ENCODE data around the gene PTPRM.
"Not testable (repeated sequence)": the region's sequence is repeated elsewhere in the genome, so short reads cannot be mapped to it uniquely, and the experiment has no call there.

The PTPRM gene

GRCh38 chr18:7735626-7736175 is 168.6 kb downstream of the PTPRM start:
- no peak for TF ChIP-seq EZH2 (IDR thresholded peaks at IDR 0.05; ENCODE audit: borderline replicate concordance, low read depth, low read length, severe bottlenecking)
- no peak for TF ChIP-seq CTCF (IDR thresholded peaks at IDR 0.05; ENCODE audit: borderline replicate concordance, extremely low read depth, low read length, poor library complexity, severe bottlenecking)

GRCh38 chr18:7736526-7736925 is 169.4 kb downstream of the PTPRM start:
- H4K20me1 ChIP-seq (ENCODE audit: insufficient read depth, low read length); H3K27ac ChIP-seq (ENCODE audit: low read length); H3K9ac ChIP-seq (ENCODE audit: low read depth, low read length); H3K4me1 ChIP-seq (ENCODE audit: insufficient read depth, low read length); H3K9me3 ChIP-seq (ENCODE audit: insufficient read depth, low read length, severe bottlenecking); H3K4me2 ChIP-seq (ENCODE audit: insufficient read depth, low read length); H2AFZ ChIP-seq (ENCODE audit: low read depth, low read length); DNase-seq; ATAC-seq (ENCODE audit: insufficient read depth, low read depth); H3K4me3 ChIP-seq (ENCODE audit: low read depth in 1 of 2, low read length in 2 of 2); H3K36me3 ChIP-seq (ENCODE audit: insufficient read depth, low read length); H3K27me3 ChIP-seq (ENCODE audit: insufficient read depth, low read length, poor library complexity); H3K79me2 ChIP-seq (ENCODE audit: insufficient read depth, low read length): not testable (repeated sequence)

More at GRCh38 chr18:7735626-7736175, 168.6 kb downstream of the PTPRM start:
- H3K4me2 ChIP-seq (ENCODE audit: insufficient read depth, low read length) = no peak overlapping the region
- H3K9ac ChIP-seq (ENCODE audit: low read depth, low read length) = no peak overlapping the region
- H3K9me3 ChIP-seq (ENCODE audit: insufficient read depth, low read length, severe bottlenecking) = no peaks in the 10 kb centered on the region
- no peaks in the 10 kb centered on the region for H3K79me2 ChIP-seq (ENCODE audit: insufficient read depth, low read length)
- H4K20me1 ChIP-seq (ENCODE audit: insufficient read depth, low read length) = no peaks in the 10 kb centered on the region
- H3K4me1 ChIP-seq (ENCODE audit: insufficient read depth, low read length) = no peaks in the 10 kb centered on the region
- ATAC-seq (ENCODE audit: insufficient read depth, low read depth) (no peak), DNase-seq (no peak)
- no peak overlapping the region for H2AFZ ChIP-seq (ENCODE audit: low read depth, low read length)
- H3K27me3 ChIP-seq (ENCODE audit: insufficient read depth, low read length, poor library complexity) = no peaks in the 10 kb centered on the region
- H3K27ac ChIP-seq (ENCODE audit: low read length) = no peak overlapping the region
- no peak overlapping the region for H3K4me3 ChIP-seq (ENCODE audit: low read depth in 1 of 2, low read length in 2 of 2)
- H3K36me3 ChIP-seq (ENCODE audit: insufficient read depth, low read length) = no peaks in the 10 kb centered on the region

- Histone ChIP-seq H3K9me3 (ENCODE audit: insufficient read depth, low read length, severe bottlenecking) (no peaks in the 10 kb centered on the region), H3K27ac (ENCODE audit: low read length) (no peak overlapping the region), H3K27me3 (ENCODE audit: insufficient read depth, low read length, poor library complexity) (no peaks in the 10 kb centered on the region), H3K4me3 (ENCODE audit: low read depth in 1 of 2, low read length in 2 of 2) (no peak overlapping the region), H3K9ac (ENCODE audit: low read depth, low read length) (no peak overlapping the region), H2AFZ (ENCODE audit: low read depth, low read length) (no peak overlapping the region), H3K4me1 (ENCODE audit: insufficient read depth, low read length) (no peaks in the 10 kb centered on the region), H3K36me3 (ENCODE audit: insufficient read depth, low read length) (no peaks in the 10 kb centered on the region), H3K79me2 (ENCODE audit: insufficient read depth, low read length) (no peaks in the 10 kb centered on the region), H4K20me1 (ENCODE audit: insufficient read depth, low read length) (no peaks in the 10 kb centered on the region), H3K4me2 (ENCODE audit: insufficient read depth, low read length) (no peak overlapping the region)
- ATAC-seq (ENCODE audit: insufficient read depth, low read depth) = no peak
- no peak for DNase-seq
- TF ChIP-seq CTCF (IDR thresholded peaks at IDR 0.05; ENCODE audit: borderline replicate concordance, extremely low read depth, low read length, poor library complexity, severe bottlenecking) = no peak
- TF ChIP-seq EZH2 (IDR thresholded peaks at IDR 0.05; ENCODE audit: borderline replicate concordance, low read depth, low read length, severe bottlenecking) = no peak
These were observed 170.4 kb downstream of the PTPRM start for GRCh38 chr18:7737550-7737949.

GRCh38 chr18:7740821-7741220 is 173.7 kb downstream of the PTPRM start:
- H3K9me3 ChIP-seq (ENCODE audit: insufficient read depth, low read length, severe bottlenecking) = peaks cover 2% of the 10 kb centered on the region
- no peak overlapping the region for H3K27ac ChIP-seq (ENCODE audit: low read length)
- no peak for ATAC-seq (ENCODE audit: insufficient read depth, low read depth)
- H2AFZ ChIP-seq (ENCODE audit: low read depth, low read length) = no peak overlapping the region
- H3K4me2 ChIP-seq (ENCODE audit: insufficient read depth, low read length) = no peak overlapping the region
- no peak overlapping the region for H3K9ac ChIP-seq (ENCODE audit: low read depth, low read length)
- no peaks in the 10 kb centered on the region for H3K4me1 ChIP-seq (ENCODE audit: insufficient read depth, low read length)
- H3K36me3 ChIP-seq (ENCODE audit: insufficient read depth, low read length) = no peaks in the 10 kb centered on the region
- TF ChIP-seq CTCF (IDR thresholded peaks at IDR 0.05; ENCODE audit: borderline replicate concordance, extremely low read depth, low read length, poor library complexity, severe bottlenecking) (no peak), EZH2 (IDR thresholded peaks at IDR 0.05; ENCODE audit: borderline replicate concordance, low read depth, low read length, severe bottlenecking) (no peak)
- H3K27me3 ChIP-seq (ENCODE audit: insufficient read depth, low read length, poor library complexity) = no peaks in the 10 kb centered on the region
- no peak overlapping the region for H3K4me3 ChIP-seq (ENCODE audit: low read depth in 1 of 2, low read length in 2 of 2)
- no peaks in the 10 kb centered on the region for H4K20me1 ChIP-seq (ENCODE audit: insufficient read depth, low read length)
- H3K79me2 ChIP-seq (ENCODE audit: insufficient read depth, low read length) = no peaks in the 10 kb centered on the region
- DNase-seq = no peak

All from DND-41 (cell line).